Endothelial cell (in vitro differentiated cells): ENCODE measurements around the gene ADGRB2. TPM values are rescaled to one million over a fixed set of nuclear protein-coding genes. Genes with fewer than 3 reads are reported as not detected.

Experiments
- DNase-seq: peaks from one replicate; pipeline ENCODE4 v3.0.0; 2021; ENCODE audit warnings: low spot score
- H3K27ac Mint-ChIP-seq: one replicate; pipeline ENCODE4 v1.8.0; 2021; ENCODE audit warnings: mixed read lengths, inconsistent platforms; ENCODE audit not compliant: unreplicated experiment
- H3K27me3 Mint-ChIP-seq: one replicate; pipeline ENCODE4 v1.8.0; 2021; ENCODE audit warnings: mild to moderate bottlenecking, moderate library complexity, mixed read lengths, inconsistent platforms; ENCODE audit not compliant: unreplicated experiment
- H3K36me3 Mint-ChIP-seq: one replicate; pipeline ENCODE4 v1.8.0; 2021; ENCODE audit warnings: mild to moderate bottlenecking, low read depth, mixed read lengths, inconsistent platforms; ENCODE audit not compliant: unreplicated experiment
- H3K4me1 Mint-ChIP-seq: one replicate; pipeline ENCODE4 v1.8.0; 2021; ENCODE audit warnings: mild to moderate bottlenecking, mixed read lengths, inconsistent platforms; ENCODE audit not compliant: unreplicated experiment
- H3K4me3 Mint-ChIP-seq: one replicate; pipeline ENCODE4 v1.8.0; 2021; ENCODE audit warnings: mild to moderate bottlenecking, mixed read lengths, inconsistent platforms; ENCODE audit not compliant: unreplicated experiment
- H3K9me3 Mint-ChIP-seq: one replicate; pipeline ENCODE4 v1.8.0; 2021; ENCODE audit warnings: mixed read lengths, inconsistent platforms; ENCODE audit not compliant: unreplicated experiment
- total RNA-seq: library from RNA; stranded (reverse); fragmentation: NEBNext Ultra II Directional; extraction: Animal tissue kit (Norgen Biotek cat#: 25700); gene quantifications from one replicate; pipeline ENCODE4 v1.2.1, GENCODE V29; 2021; ENCODE audit not compliant: unreplicated experiment
- TF ChIP-seq, protein P1 (sequence below): fragments of 200-600 bp; sonication (generic); IDR thresholded peaks from one replicate; pipeline ENCODE4 v1.5.0; 2021; ENCODE audit warnings: antibody characterized with exemption; ENCODE audit not compliant: unreplicated experiment

Gene ADGRB2
- total RNA-seq, 1 donor from 2014 or later: 0.44 TPM

DNA sequence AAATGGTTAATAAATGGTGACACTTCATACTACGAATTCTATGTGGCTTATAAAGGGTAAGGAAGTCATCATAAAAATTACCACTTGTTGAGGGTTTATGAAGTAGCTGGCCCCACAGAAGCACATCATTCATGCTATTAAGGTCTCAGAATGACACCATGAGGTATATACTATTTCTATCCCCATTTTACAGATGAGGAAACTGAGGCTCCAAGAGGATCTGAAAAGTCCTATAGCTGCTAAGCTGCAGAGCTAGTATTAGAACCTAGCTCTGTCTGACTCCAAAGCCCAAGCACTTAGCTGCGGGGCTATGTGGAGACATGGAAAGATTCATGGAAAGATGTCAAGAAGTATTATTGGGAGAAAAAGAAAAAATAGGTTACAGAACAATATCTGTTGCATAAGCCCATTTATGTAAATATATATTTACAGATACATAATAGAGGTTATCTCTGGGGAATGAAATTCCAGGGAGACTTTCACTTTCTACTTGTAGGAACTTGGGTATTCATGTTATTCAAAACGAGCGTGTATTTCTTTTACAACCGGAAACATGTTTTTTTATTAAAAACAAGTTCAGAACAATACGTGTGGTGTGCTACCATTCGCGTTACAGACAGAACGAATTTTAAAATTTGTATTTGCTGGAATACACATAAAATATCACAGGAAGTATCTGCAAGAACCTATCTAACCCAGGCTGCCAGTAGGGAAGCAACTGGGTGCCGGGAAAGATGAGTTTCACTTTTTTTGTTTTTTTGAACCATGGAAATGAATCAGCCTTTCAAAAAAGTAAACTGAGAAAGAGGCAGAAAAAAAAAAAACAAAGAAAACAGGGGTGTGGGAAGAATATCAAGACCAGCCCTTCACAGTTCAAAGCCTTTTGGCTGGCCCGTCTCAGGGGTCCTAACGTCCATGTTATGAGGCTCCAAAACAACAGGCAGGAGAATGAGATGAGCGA lies 38.3 kb upstream of the ADGRB2 start:
- no peaks in the 10 kb centered on the region for H3K27me3 Mint-ChIP-seq
- TF ChIP-seq, protein P1, sequence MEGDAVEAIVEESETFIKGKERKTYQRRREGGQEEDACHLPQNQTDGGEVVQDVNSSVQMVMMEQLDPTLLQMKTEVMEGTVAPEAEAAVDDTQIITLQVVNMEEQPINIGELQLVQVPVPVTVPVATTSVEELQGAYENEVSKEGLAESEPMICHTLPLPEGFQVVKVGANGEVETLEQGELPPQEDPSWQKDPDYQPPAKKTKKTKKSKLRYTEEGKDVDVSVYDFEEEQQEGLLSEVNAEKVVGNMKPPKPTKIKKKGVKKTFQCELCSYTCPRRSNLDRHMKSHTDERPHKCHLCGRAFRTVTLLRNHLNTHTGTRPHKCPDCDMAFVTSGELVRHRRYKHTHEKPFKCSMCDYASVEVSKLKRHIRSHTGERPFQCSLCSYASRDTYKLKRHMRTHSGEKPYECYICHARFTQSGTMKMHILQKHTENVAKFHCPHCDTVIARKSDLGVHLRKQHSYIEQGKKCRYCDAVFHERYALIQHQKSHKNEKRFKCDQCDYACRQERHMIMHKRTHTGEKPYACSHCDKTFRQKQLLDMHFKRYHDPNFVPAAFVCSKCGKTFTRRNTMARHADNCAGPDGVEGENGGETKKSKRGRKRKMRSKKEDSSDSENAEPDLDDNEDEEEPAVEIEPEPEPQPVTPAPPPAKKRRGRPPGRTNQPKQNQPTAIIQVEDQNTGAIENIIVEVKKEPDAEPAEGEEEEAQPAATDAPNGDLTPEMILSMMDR: no peak
- DNase-seq: no peak
- H3K4me3 Mint-ChIP-seq: no peak overlapping the region
- H3K4me1 Mint-ChIP-seq: peaks cover 14% of the 10 kb centered on the region
- H3K27ac Mint-ChIP-seq: no peak overlapping the region
- no peaks in the 10 kb centered on the region for H3K9me3 Mint-ChIP-seq
- H3K36me3 Mint-ChIP-seq: no peaks in the 10 kb centered on the region

DNA sequence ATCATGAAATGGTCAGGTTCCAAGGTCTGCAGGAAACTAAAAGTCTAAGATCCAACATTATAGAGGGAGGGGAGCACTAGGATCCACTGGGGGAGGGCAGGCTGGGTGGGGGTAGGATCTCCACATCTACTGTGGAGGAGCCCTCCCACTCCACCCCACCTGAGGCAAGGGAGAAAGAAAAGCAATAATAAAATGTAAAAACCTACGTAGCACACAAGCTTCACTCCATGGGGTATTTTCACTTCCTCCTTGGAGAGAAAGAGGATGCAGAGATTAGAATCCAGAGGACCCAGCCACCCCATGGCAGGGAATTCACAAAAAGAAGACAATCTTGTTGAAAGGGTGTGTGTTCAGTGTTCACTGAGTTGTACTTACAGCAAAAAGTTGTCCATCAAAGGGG lies 37.3 kb upstream of the ADGRB2 start:
- Mint-ChIP-seq H3K4me3 (no peak overlapping the region), H3K27me3 (peaks cover 2% of the 10 kb centered on the region), H3K27ac (no peak overlapping the region), H3K4me1 (peaks cover 14% of the 10 kb centered on the region), H3K9me3 (no peaks in the 10 kb centered on the region), H3K36me3 (no peaks in the 10 kb centered on the region)
- TF ChIP-seq, protein P1: no peak
- DNase-seq: no peak

- H3K4me3 Mint-ChIP-seq: no peak overlapping the region
- DNase-seq: no peak
- no peaks in the 10 kb centered on the region for H3K9me3 Mint-ChIP-seq
- peak overlapping the region; percentile 5 for H3K27ac Mint-ChIP-seq
- TF ChIP-seq, protein P1: no peak
- H3K4me1 Mint-ChIP-seq: peaks cover 14% of the 10 kb centered on the region
- H3K27me3 Mint-ChIP-seq: peaks cover 2% of the 10 kb centered on the region
- no peaks in the 10 kb centered on the region for H3K36me3 Mint-ChIP-seq
Measured at GRCh38 chr1:31800674-31800967, 36.5 kb upstream of the ADGRB2 start.

GRCh38 chr1:31799895-31800673 lies 35.9 kb upstream of the ADGRB2 start:
- peaks cover 14% of the 10 kb centered on the region for H3K4me1 Mint-ChIP-seq
- no peak for DNase-seq
- H3K9me3 Mint-ChIP-seq: no peaks in the 10 kb centered on the region
- peaks cover 4% of the 10 kb centered on the region for H3K27me3 Mint-ChIP-seq
- TF ChIP-seq, protein P1: no peak
- H3K27ac Mint-ChIP-seq: no peak overlapping the region
- no peaks in the 10 kb centered on the region for H3K36me3 Mint-ChIP-seq
- no peak overlapping the region for H3K4me3 Mint-ChIP-seq
